CD4-positive, alpha-beta T cell treated with Interferon alpha-2 for 1 hour (primary cell): ENCODE results near the gene TTC32.

ENCODE experiments used
- DNase-seq, 2 donors: peaks; one replicate each; pipeline ENCODE4 v3.0.0-alpha.2; 2020 to 2022

TTC32 gene

GRCh38 chr2:19848029-19848750 is 53.6 kb downstream of the TTC32 start:
- DNase-seq, result no peak

GRCh38 chr2:19847486-19847885 is 54.3 kb downstream of the TTC32 start:
- no peak for DNase-seq
